Mucosa of descending colon (tissue), 3 donors: ENCODE results near the gene NCK1. TPM values are rescaled to one million over a fixed set of nuclear protein-coding genes. Genes with fewer than 3 reads are reported as not detected.
"Not testable (repeated sequence)": the region's sequence is repeated elsewhere in the genome, so short reads cannot be mapped to it uniquely, and the experiment has no call there.

Experiments used
- ATAC-seq: fragments of 200-7000 bp; cut with Tn5 transposase; one replicate; pipeline ENCODE4 v1.9.1; 2020; ENCODE audit warnings: mild to moderate bottlenecking, moderate library complexity
- DNase-seq, 3 donors: peaks; one replicate each; pipeline ENCODE4 v3.0.0-alpha.2; 2020
- H3K36me3 ChIP-seq: fragments of 200-600 bp; one replicate; pipeline ENCODE4 v1.8.0; 2021; ENCODE audit warnings: low read depth, mild to moderate bottlenecking
- H3K4me1 ChIP-seq: fragments of 200-600 bp; one replicate; pipeline ENCODE4 v1.8.0; 2021; ENCODE audit warnings: low read depth, mild to moderate bottlenecking
- H3K4me3 ChIP-seq: fragments of 200-600 bp; one replicate; pipeline ENCODE4 v1.8.0; 2021; ENCODE audit warnings: mild to moderate bottlenecking
- H3K9me3 ChIP-seq: fragments of 200-600 bp; one replicate; pipeline ENCODE4 v1.8.0; 2021; ENCODE audit warnings: mild to moderate bottlenecking
- intact Hi-C, 2 donors: fragments of 100-400 bp; cut with DNase I in 1 of 2; cut with micrococcal nuclease in 1 of 2; formaldehyde crosslinking; loops; one replicate each; pipeline versions ENCODE4 v1.11.0 to v1.11.1; 2022; cut with DNase I, micrococcal nuclease
- total RNA-seq, 3 donors: library from RNA; stranded (reverse); fragmentation: NEBNext Ultra II Directional in 2 of 3; extraction: Animal tissue kit (Norgen Biotek cat#: 25700) in 2 of 3; gene quantifications; one replicate each; pipeline versions ENCODE4 v1.2.1 to v1.2.4, GENCODE V29; 2021 to 2023
- TF ChIP-seq, protein P1 (sequence below): fragments of 200-600 bp; IDR thresholded peaks from one replicate; pipeline ENCODE4 v1.8.0; 2022; ENCODE audit warnings: antibody characterized with exemption, mild to moderate bottlenecking
- donor health status: DM: no; HTN: no; CAD: no; lungs with moderate emphysema.
- donor health status: DM: no; HTN: no; CAD: no.
- donor health status: DM: no; HTN: yes; CAD: no.

The NCK1 gene
- total RNA-seq, 3 donors from 2014 or later, result 47.0 to 56.4 (median 50.1) TPM

DNA sequence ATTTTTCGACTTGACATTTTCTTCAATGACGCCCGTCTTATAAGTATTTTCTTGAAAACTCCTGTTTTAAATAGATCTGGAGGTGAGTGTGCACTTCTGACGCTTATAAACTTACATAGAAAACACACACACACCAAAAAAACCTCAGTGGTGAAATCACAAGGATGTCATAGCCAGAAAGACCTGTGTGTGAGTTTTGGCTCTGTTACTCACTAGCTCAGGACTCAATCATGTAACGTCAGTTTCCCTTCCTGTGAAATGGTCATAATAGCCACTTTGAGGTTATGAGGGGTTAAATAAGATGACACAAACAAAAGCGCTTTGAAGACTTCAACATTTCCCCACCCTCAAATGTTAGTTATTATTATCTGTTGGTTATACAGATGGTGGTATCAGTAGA is 97.6 kb downstream of the NCK1 start:
- TF ChIP-seq, protein P1, sequence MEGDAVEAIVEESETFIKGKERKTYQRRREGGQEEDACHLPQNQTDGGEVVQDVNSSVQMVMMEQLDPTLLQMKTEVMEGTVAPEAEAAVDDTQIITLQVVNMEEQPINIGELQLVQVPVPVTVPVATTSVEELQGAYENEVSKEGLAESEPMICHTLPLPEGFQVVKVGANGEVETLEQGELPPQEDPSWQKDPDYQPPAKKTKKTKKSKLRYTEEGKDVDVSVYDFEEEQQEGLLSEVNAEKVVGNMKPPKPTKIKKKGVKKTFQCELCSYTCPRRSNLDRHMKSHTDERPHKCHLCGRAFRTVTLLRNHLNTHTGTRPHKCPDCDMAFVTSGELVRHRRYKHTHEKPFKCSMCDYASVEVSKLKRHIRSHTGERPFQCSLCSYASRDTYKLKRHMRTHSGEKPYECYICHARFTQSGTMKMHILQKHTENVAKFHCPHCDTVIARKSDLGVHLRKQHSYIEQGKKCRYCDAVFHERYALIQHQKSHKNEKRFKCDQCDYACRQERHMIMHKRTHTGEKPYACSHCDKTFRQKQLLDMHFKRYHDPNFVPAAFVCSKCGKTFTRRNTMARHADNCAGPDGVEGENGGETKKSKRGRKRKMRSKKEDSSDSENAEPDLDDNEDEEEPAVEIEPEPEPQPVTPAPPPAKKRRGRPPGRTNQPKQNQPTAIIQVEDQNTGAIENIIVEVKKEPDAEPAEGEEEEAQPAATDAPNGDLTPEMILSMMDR, result no peak
- Histone ChIP-seq H3K4me3 (no peak overlapping the region), H3K4me1 (peaks cover 11% of the 10 kb centered on the region), H3K36me3 (no peaks in the 10 kb centered on the region), H3K9me3 (no peaks in the 10 kb centered on the region)
- intact Hi-C loops, result no loop called here
- no peak for DNase-seq
- ATAC-seq, result no peak

DNA sequence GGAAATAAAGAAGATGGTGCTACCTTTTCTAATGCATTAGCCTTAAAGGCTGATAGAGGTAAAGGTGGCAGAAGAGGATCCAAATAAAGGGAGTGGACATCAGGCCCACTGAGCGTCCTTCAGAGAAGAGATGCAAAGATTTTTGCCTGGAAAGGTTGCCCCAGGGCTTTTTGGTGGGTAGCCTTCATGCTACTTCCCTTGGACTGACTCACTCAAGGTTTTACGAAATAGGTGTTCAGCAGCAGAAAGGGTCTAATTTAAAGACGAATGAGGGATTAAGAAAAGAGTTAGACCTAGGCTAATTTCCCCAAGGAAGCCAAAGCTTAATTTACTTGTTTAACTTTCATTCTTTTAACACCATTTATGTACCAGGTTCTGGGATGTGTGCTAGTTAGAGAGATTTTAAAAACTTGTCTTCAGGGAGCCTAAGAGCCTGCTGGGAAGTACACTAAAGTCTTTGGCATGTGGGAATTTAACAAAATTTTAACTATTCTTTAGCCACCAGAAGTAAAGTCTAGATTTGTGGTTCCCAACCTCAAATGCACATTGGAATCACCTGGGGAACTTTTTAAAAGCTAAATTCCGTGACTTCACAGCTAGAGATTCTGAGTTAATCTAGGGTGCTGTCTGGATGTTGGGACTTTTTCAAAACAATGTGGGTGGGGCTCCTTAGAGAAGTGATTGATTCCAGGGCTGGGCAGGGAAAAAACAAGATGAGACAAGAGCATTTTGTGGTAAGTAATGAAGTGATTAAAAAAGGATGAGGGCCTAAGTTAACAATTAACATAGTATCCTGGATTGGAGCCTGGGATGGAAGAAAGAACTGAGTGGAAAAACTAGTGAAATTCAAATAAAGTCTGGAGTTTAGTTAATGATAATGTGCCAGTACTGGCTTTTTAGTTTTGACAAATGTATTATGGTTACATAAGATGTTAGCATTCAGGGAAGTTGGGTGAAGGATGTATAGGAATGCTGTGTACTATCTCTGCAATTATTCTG is 99.1 kb downstream of the NCK1 start:
- H3K4me1 ChIP-seq, result peaks cover 2% of the 10 kb centered on the region
- H3K9me3 ChIP-seq, result no peaks in the 10 kb centered on the region
- ATAC-seq (no peak), DNase-seq (no peak)
- TF ChIP-seq, protein P1, result no peak
- intact Hi-C loops, result no loop called here
- no peaks in the 10 kb centered on the region for H3K36me3 ChIP-seq
- no peak overlapping the region for H3K4me3 ChIP-seq

DNA sequence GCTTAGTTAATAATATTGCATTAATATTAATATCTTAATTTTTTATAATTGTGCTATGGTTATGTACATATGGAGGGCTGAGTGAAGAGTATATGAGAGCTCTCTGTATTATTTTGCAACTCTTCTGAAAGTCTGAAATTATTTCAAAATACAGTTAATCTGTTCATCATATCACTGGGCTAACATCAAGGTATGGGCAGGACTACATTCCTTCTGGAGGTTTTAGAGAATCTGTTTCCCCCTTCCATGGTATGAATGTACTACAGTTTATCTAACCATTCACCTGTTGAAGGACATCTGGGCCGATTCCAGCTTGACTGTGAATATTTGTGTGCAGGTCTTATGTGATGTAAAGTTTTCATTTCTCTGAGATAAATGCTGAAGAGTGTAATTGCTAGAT is 100.9 kb downstream of the NCK1 start:
- intact Hi-C loops, result no loop called here
- H3K4me1 ChIP-seq, result no peaks in the 10 kb centered on the region
- no peaks in the 10 kb centered on the region for H3K36me3 ChIP-seq
- DNase-seq (no peak), ATAC-seq (no peak)
- TF ChIP-seq, protein P1, result no peak
- no peak overlapping the region for H3K4me3 ChIP-seq
- H3K9me3 ChIP-seq, result no peaks in the 10 kb centered on the region

DNA sequence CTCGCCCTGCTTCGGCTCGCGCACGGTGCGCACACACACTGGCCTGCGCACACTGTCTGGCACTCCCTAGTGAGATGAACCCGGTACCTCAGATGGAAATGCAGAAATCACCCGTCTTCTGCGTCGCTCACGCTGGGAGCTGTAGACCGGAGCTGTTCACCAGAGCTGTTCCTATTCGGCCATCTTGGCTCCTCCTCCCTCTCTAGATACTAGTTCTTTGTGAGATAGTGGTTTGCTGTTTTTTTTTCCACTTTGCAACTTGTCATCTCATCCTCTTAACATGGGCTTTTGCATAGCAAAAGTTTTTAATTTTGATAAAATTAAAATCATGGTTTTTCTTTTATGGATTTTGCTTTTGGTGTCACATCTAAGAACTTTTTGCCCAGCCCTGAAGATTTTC is 107.5 kb downstream of the NCK1 start:
- DNase-seq, ATAC-seq, H3K4me3 ChIP-seq, intact Hi-C loops, H3K4me1 ChIP-seq, H3K36me3 ChIP-seq, H3K9me3 ChIP-seq: not testable (repeated sequence)

DNA sequence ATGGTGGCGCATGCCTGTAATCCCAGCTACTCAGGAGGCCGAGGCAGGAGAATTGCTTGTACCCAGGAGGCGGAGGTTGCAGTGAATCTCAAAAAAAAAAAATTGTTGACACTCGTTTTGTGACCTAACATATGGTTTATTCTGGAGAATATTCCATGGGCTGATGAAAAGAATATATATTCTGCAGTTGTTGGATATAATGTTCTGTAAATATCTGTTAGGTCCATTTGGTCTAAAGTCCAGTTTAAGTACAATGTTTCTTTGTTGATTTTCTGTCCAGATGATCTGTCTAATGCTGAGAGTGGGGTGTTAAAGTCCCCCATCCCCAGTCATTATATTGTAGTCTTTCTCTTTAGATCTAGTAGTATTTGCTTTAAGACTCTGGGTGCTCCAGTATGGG is 111.3 kb downstream of the NCK1 start:
- intact Hi-C loops, result no loop called here
- Histone ChIP-seq H3K36me3 (no peaks in the 10 kb centered on the region), H3K9me3 (peaks cover 10% of the 10 kb centered on the region), H3K4me1 (no peaks in the 10 kb centered on the region), H3K4me3 (no peak overlapping the region)
- TF ChIP-seq, protein P1, result no peak
- ATAC-seq (no peak), DNase-seq (no peak)

DNA sequence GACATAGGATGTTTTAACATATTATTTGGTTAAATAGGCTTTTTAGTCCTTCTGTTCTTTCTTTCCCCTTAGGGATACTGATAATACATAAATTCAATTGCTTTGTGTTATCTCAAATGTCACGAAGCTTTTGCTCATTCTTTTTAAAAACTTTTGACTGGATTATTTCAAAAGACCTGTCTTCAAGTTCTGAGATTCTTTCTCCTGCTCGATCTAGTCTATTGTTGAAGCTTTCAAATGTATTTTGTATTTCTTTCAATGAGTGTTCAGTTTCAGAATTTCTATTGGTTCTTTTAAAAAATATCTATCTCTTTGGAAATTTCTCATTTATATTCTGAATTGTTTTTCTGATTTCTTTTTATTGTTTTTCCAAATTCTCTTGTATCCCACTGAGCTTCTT is 112.7 kb downstream of the NCK1 start:
- Histone ChIP-seq H3K4me1 (no peaks in the 10 kb centered on the region), H3K4me3 (no peak overlapping the region), H3K9me3 (peaks cover 10% of the 10 kb centered on the region), H3K36me3 (no peaks in the 10 kb centered on the region)
- intact Hi-C loops, result no loop called here
- TF ChIP-seq, protein P1, result no peak
- DNase-seq (no peak), ATAC-seq (no peak)
